Type B pancreatic cell (in vitro differentiated cells): ENCODE results near the gene DRGX. TPM values are rescaled to one million over a fixed set of nuclear protein-coding genes. Genes with fewer than 3 reads are reported as not detected.

Experiments
- DNase-seq: peaks from one replicate; pipeline ENCODE4 v3.0.0; 2021; ENCODE audit warnings: mixed read lengths; ENCODE audit not compliant: unreplicated experiment; ENCODE audit errors: extremely low spot score
- H3K27ac Mint-ChIP-seq: 2 replicates; pipeline ENCODE4 v1.8.0; 2021; ENCODE audit warnings: mild to moderate bottlenecking, mixed read lengths
- H3K27me3 Mint-ChIP-seq: 2 replicates; pipeline ENCODE4 v1.8.0; 2021; ENCODE audit warnings: mixed read lengths
- H3K36me3 Mint-ChIP-seq: 2 replicates; pipeline ENCODE4 v1.8.0; 2021; ENCODE audit warnings: mixed read lengths
- H3K4me1 Mint-ChIP-seq: one replicate; pipeline ENCODE4 v1.8.0; 2021; ENCODE audit warnings: mixed read lengths; ENCODE audit not compliant: unreplicated experiment
- H3K4me3 Mint-ChIP-seq: 2 replicates; pipeline ENCODE4 v1.8.0; 2021; ENCODE audit warnings: mild to moderate bottlenecking, mixed read lengths
- H3K9me3 Mint-ChIP-seq: 2 replicates; pipeline ENCODE4 v1.8.0; 2021; ENCODE audit warnings: mixed read lengths
- total RNA-seq: library from RNA; stranded (reverse); gene quantifications from 2 replicates; pipeline ENCODE4 v1.2.1, GENCODE V29; 2021; ENCODE audit warnings: low replicate concordance
- TF ChIP-seq, protein P1 (sequence below): fragments of 200-600 bp; sonication (generic); conservative IDR thresholded peaks from 2 replicates; pipeline ENCODE4 v1.5.0; 2021; ENCODE audit warnings: antibody characterized with exemption, mild to moderate bottlenecking

The DRGX gene
- total RNA-seq, 1 donor from 2014 or later, result 0.22 TPM

DNA sequence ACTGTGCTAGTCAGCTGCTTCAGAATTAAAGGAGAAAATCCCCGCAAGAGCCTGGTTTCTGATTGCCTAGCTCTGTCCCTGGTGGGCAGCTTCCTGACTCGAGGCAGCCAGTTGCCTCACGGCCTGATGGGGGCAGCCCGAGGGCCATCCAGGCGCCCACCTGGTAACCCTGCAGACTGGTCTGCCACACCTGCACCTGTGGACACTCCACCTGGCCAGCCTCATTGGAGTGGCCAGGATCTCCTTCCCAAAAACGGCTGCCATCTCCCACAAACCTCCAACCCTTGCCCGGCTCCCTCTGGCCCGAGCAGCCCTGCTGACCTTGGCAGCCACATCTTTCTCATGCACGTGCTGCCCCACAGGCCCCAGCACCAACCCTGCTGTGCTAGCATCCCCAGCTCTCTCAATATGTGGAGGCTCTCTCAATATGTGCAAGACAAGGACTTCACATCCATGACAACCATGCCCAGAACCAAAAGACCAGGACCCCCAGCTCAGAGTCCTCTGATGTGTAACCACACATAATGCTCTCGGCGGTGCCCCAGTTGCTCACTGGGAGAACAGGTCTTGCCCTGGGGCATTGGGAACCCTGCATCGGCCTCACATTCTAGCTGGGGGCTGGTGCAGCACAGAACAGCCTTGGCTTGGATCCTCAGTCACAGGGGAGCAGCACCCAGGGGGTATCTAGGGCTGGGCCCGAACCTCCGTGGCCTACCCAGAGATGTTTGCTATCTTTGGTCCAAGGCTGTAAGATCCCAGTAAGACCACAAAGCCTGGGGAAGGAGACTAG lies 14.6 kb downstream of the DRGX start:
- Mint-ChIP-seq H3K27me3 (peaks cover 40% of the 10 kb centered on the region), H3K4me1 (no peaks in the 10 kb centered on the region), H3K9me3 (no peaks in the 10 kb centered on the region), H3K36me3 (no peaks in the 10 kb centered on the region), H3K27ac (no peak overlapping the region), H3K4me3 (no peak overlapping the region)
- TF ChIP-seq, protein P1, sequence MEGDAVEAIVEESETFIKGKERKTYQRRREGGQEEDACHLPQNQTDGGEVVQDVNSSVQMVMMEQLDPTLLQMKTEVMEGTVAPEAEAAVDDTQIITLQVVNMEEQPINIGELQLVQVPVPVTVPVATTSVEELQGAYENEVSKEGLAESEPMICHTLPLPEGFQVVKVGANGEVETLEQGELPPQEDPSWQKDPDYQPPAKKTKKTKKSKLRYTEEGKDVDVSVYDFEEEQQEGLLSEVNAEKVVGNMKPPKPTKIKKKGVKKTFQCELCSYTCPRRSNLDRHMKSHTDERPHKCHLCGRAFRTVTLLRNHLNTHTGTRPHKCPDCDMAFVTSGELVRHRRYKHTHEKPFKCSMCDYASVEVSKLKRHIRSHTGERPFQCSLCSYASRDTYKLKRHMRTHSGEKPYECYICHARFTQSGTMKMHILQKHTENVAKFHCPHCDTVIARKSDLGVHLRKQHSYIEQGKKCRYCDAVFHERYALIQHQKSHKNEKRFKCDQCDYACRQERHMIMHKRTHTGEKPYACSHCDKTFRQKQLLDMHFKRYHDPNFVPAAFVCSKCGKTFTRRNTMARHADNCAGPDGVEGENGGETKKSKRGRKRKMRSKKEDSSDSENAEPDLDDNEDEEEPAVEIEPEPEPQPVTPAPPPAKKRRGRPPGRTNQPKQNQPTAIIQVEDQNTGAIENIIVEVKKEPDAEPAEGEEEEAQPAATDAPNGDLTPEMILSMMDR, result no peak
- DNase-seq, result no peak

DNA sequence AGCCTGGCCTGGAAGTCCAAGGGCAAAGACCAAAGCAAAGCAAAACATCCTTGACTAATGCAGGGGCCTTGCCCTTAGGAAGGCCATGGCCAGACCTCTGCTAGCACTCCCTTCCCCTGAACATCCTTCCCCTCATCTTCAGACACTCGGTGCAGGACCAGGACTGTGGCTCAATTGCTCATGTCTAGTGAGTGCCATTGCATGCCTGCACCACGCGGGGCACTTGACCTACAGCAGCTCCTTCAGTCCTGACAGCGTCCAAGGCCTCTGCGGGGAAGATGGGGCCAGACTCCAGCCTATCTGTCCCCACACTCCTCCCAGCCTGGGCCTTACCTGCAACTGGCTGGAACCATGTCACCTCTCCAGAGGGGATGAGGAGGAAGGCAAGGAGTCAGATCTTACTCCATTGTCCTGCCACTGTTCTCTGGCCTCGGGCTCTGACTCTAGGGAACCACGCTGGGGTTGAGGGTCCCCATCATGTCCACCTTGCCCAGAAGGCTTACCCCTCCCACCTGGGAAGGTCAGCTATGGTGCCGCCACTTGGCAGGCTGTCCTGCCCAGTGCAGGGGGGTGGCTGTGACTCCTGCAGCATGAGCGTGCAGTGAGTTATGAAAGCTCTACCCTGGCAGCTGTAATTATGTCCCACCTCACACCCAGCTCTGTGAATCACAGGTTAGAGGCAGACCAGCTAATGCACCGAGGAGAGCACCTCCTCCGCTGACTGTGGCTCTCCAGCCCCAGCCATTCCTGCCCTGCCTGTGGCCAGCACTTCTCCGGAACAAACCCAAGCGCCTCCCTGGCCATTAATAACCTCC lies 16.1 kb downstream of the DRGX start:
- no peaks in the 10 kb centered on the region for H3K4me1 Mint-ChIP-seq
- H3K36me3 Mint-ChIP-seq, result no peaks in the 10 kb centered on the region
- H3K27ac Mint-ChIP-seq, result no peak overlapping the region
- no peak overlapping the region for H3K4me3 Mint-ChIP-seq
- peaks cover 40% of the 10 kb centered on the region for H3K27me3 Mint-ChIP-seq
- no peak for DNase-seq
- H3K9me3 Mint-ChIP-seq, result no peaks in the 10 kb centered on the region
- TF ChIP-seq, protein P1, result peak; percentile 54

DNA sequence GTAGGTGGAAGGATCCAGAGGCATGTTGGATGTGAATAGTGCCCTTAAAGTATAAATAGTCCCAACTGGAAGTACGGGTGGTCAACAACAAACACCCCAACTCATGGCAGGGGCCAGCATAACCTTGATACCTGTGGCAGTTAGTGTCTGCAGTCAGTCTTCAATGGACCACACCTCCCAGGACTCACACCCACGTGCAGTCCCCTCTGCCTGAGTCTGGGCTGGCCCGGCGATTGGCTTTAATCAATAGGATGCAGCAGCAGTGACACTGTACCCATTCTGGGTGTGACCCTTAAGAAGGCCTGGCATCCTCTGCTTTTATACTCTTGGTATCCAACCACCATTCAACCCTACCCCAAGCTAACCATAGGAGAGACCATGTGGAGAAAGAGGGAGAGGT lies 18.6 kb downstream of the DRGX start:
- H3K4me3 Mint-ChIP-seq, result no peak overlapping the region
- no peaks in the 10 kb centered on the region for H3K9me3 Mint-ChIP-seq
- H3K36me3 Mint-ChIP-seq, result no peaks in the 10 kb centered on the region
- H3K27me3 Mint-ChIP-seq, result peaks cover 41% of the 10 kb centered on the region
- DNase-seq, result no peak
- no peak overlapping the region for H3K27ac Mint-ChIP-seq
- no peaks in the 10 kb centered on the region for H3K4me1 Mint-ChIP-seq
- TF ChIP-seq, protein P1, result no peak

DNA sequence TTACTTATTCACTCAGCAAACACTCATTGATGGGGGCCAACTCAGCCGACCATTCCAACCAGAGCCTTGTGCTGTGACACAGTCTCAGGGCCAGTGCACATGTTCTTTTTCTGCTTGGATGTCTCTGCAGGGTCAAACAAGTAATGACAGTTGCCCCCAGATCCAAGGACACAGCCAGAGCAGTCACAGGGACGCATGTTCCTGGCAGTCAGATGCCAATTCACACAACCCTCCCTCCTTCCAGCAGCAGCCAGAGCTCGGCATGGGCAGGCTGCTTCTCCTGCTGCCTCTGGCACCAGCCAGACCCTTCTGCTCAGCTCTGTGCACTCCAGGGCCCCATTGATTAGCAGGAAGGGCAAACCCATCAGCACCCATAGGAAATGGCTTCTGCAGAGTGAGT lies 20.3 kb downstream of the DRGX start:
- Mint-ChIP-seq H3K36me3 (no peaks in the 10 kb centered on the region), H3K4me1 (no peaks in the 10 kb centered on the region), H3K27ac (no peak overlapping the region), H3K9me3 (no peaks in the 10 kb centered on the region), H3K27me3 (peaks cover 42% of the 10 kb centered on the region), H3K4me3 (no peak overlapping the region)
- peak; percentile 18 for DNase-seq
- TF ChIP-seq, protein P1, result no peak

DNA sequence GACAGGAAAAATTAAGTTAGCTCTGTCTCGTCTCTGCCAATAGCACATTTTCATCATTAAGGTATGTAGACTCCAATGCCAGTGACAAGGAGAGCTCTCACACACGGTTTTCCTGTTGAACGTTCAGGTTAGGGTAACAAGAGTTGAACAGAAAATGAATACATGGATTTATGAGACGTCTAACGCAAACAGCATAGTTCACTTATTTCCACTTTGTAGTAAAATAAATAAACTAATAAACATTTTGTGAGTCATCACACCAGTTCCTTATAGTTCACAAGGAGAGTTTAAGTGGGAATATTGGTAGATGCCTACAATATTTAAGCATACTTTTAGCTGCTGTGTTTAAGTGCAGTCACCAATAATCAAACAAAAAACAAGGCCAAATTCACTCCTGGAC lies 21.1 kb downstream of the DRGX start:
- TF ChIP-seq, protein P1, result no peak
- no peaks in the 10 kb centered on the region for H3K9me3 Mint-ChIP-seq
- H3K27ac Mint-ChIP-seq, result no peak overlapping the region
- no peaks in the 10 kb centered on the region for H3K4me1 Mint-ChIP-seq
- H3K27me3 Mint-ChIP-seq, result peaks cover 40% of the 10 kb centered on the region
- H3K36me3 Mint-ChIP-seq, result no peaks in the 10 kb centered on the region
- DNase-seq, result no peak
- no peak overlapping the region for H3K4me3 Mint-ChIP-seq
